Fibroblast of peridontal ligament (primary cell): ENCODE data around the gene DCP1B.

Experiments used
- DNase-seq: peaks from one replicate; pipeline ENCODE4 v3.0.0-alpha.2; 2010; ENCODE audit errors: extremely low read depth

DCP1B gene

GRCh38 chr12:1896964-1897363 is 107.3 kb downstream of the DCP1B start:
- DNase-seq: no peak
